K562 (cell line): Measurements from ENCODE around the gene CGA. TPM values are rescaled to one million over a fixed set of nuclear protein-coding genes. Genes with fewer than 3 reads are reported as not detected.
A peak's percentile ranks its signal among the peaks of the same experiment; 100 is the strongest.

Experiments used
- ATAC-seq: fragments of 200-7000 bp; cut with Tn5 transposase; 3 replicates; pipeline ENCODE4 v1.9.1; 2020; ENCODE audit warnings: moderate library complexity
- BruUV-seq: library from RNA; stranded (reverse); fragments of 400-500 nt; replicated peaks from 2 replicates; lab custom pipeline; 2021; lab: Mats Ljungman, UMichigan
- CTCF ChIA-PET: fragments of 300-600 bp; formaldehyde crosslinking; extraction: SDS; loops from one replicate; lab custom pipeline; 2021; ENCODE audit warnings: low intra/inter-chr PET ratio; lab: Yijun Ruan, JAX
- POLR2A ChIA-PET: fragments of 300-600, 350-650 bp; sonication (Branson Sonifier 250); formaldehyde crosslinking; extraction: SDS; loops from one replicate; lab custom pipeline; 2021; ENCODE audit warnings: antibody characterized with exemption, inconsistent platforms; lab: Yijun Ruan, JAX
- DNase-seq, 4 experiments: peaks; one replicate each; pipeline versions ENCODE4 v3.0.0 to v3.0.0-alpha.2; 2011 to 2018; ENCODE audit warnings: low spot score in 3 of 4, mixed read lengths in 3 of 4; ENCODE audit errors: extremely low read depth in 1 of 4
- FAIRE-seq: peaks from 2 replicates; lab custom pipeline; 2011; peaks lifted over from hg19 to GRCh38; lab: Jason Lieb, UNC
- H2AFZ ChIP-seq: 2 replicates; pipeline ENCODE4 v1.6.0; 2011; ENCODE audit warnings: low read depth, low read length, control low read depth, inconsistent platforms
- H3K27ac ChIP-seq: fragments of 200-600 bp; 3 replicates; pipeline ENCODE4 v1.8.0; 2011; ENCODE audit warnings: low read depth, mild to moderate bottlenecking, control low read depth, inconsistent platforms, low read length, moderate library complexity, mixed read lengths; ENCODE audit errors: extremely low read depth
- H3K27me3 ChIP-seq, 2 experiments: fragments of 300-600 bp in 1 of 2; 2 replicates in 1 of 2; 3 replicates in 1 of 2; pipeline versions ENCODE4 v1.6.0 to v1.8.0; 2011; ENCODE audit warnings: inconsistent platforms in 2 of 2, low read length in 2 of 2, mild to moderate bottlenecking in 1 of 2, mixed read lengths in 1 of 2, moderate library complexity in 1 of 2; ENCODE audit not compliant: control insufficient read depth in 2 of 2, insufficient read depth in 2 of 2
- H3K36me3 ChIP-seq: fragments of 300-600 bp; 3 replicates; pipeline ENCODE4 v1.8.0; 2011; ENCODE audit warnings: mild to moderate bottlenecking, low read length, inconsistent platforms; ENCODE audit not compliant: control insufficient read depth, insufficient read depth
- H3K4me1 ChIP-seq, 2 experiments: fragments of 200-600 bp in 1 of 2; replicated peaks in 1 of 2; 2 replicates in 1 of 2; 3 replicates in 1 of 2; pipeline versions ENCODE4 v1.5.1 to v1.8.0; 2011; ENCODE audit warnings: inconsistent platforms in 2 of 2, low read length in 2 of 2, mild to moderate bottlenecking in 1 of 2, mixed read lengths in 1 of 2, moderate library complexity in 1 of 2; ENCODE audit not compliant: control insufficient read depth in 2 of 2, insufficient read depth in 2 of 2
- H3K4me2 ChIP-seq: 2 replicates; pipeline ENCODE4 v1.6.1; 2011; ENCODE audit warnings: low read length, control low read depth, inconsistent platforms, mixed read lengths; ENCODE audit not compliant: insufficient read depth
- H3K4me3 ChIP-seq: fragments of 200-600 bp; sonication (generic), shearing (Covaris generic); 2 replicates; pipeline ENCODE4 v1.5.1; 2016; ENCODE audit warnings: control low read depth, inconsistent platforms
- H3K79me2 ChIP-seq: fragments of 200-600 bp; 3 replicates; pipeline ENCODE4 v1.8.0; 2011; ENCODE audit warnings: low read length, inconsistent platforms; ENCODE audit not compliant: control insufficient read depth, insufficient read depth
- H3K9ac ChIP-seq, 2 experiments: 2 replicates each; pipeline versions ENCODE4 v1.6.0 to v1.6.1; 2011; ENCODE audit warnings: low read depth in 2 of 2, low read length in 2 of 2, control low read depth in 1 of 2, inconsistent platforms in 1 of 2, mild to moderate bottlenecking in 1 of 2, mixed read lengths in 1 of 2; ENCODE audit not compliant: insufficient read depth in 1 of 2
- H3K9me1 ChIP-seq: one replicate; pipeline ENCODE4 v1.6.0; 2011; ENCODE audit warnings: inconsistent platforms, mild to moderate bottlenecking, low read length, moderate library complexity; ENCODE audit not compliant: control insufficient read depth, insufficient read depth
- H3K9me3 ChIP-seq: replicated peaks from 2 replicates; pipeline ENCODE4 v1.5.1; 2011; ENCODE audit warnings: low read depth, low read length, inconsistent platforms; ENCODE audit not compliant: control insufficient read depth, insufficient read depth
- H4K20me1 ChIP-seq: replicated peaks from 2 replicates; pipeline ENCODE4 v1.6.1; 2011; ENCODE audit warnings: low read length, inconsistent platforms, mixed read lengths; ENCODE audit not compliant: control insufficient read depth, insufficient read depth
- ARID3A ChIP-seq: IDR thresholded peaks from 2 replicates; pipeline ENCODE4 v1.6.1; 2012; ENCODE audit warnings: low read depth, low read length, improper control_type of control experiment, borderline replicate concordance
- CEBPB ChIP-seq: fragments of 450-650 bp; IDR thresholded peaks from 2 replicates; pipeline ENCODE4 v1.6.1; 2016; ENCODE audit warnings: missing genetic modification characterization, missing compliant biosample characterization
- CEBPG ChIP-seq, 3 experiments: fragments of 200-800 bp in 1 of 3; sonication (Bioruptor generic) in 1 of 3; sonication (generic) in 1 of 3; formaldehyde crosslinking in 1 of 3; IDR thresholded peaks in 2 of 3; conservative IDR thresholded peaks in 1 of 3; 2 replicates each; pipeline versions ENCODE4 v1.6.1 to v1.8.0; 2016 to 2022; ENCODE audit warnings: missing compliant biosample characterization in 2 of 3, missing genetic modification characterization in 2 of 3, mild to moderate bottlenecking in 1 of 3, missing genetic modification reagents in 1 of 3
- IRF9 ChIP-seq: fragments of 450-650 bp; IDR thresholded peaks from 2 replicates; pipeline ENCODE4 v1.6.1; 2016; ENCODE audit warnings: missing biosample characterization, missing genetic modification characterization
- NELFE ChIP-seq: IDR thresholded peaks from 2 replicates; pipeline ENCODE4 v1.6.1; 2011; ENCODE audit warnings: mild to moderate bottlenecking; ENCODE audit not compliant: insufficient read depth, insufficient read length
- SMAD4 ChIP-seq: fragments of 250-450 bp; sonication (Bioruptor Pico); conservative IDR thresholded peaks from 2 replicates; pipeline ENCODE4 v1.8.0; 2021; ENCODE audit warnings: inconsistent platforms, mild to moderate bottlenecking, moderate library complexity
- SNAPC5 ChIP-seq: fragments of 250-450 bp; sonication (Bioruptor Pico); IDR thresholded peaks from 2 replicates; pipeline ENCODE4 v1.8.0; 2021; ENCODE audit warnings: moderate library complexity, mild to moderate bottlenecking, inconsistent platforms
- ZBTB33 ChIP-seq: sonication (generic); formaldehyde crosslinking; IDR thresholded peaks from 2 replicates; pipeline ENCODE4 v1.8.1; 2023; ENCODE audit warnings: mild to moderate bottlenecking, missing genetic modification reagents
- WGBS: fragments of 100-300 bp; shearing (Covaris generic); methylation state at CpG from one replicate; pipeline ENCODE4 v1.1.6; 2016; ENCODE audit warnings: low coverage, mixed read lengths; ENCODE audit not compliant: insufficient coverage; ENCODE audit errors: missing lambda C conversion rate; 5-methylcytosine and 5-hydroxymethylcytosine counted together
- in situ Hi-C: fragments of 300-500 bp; cut with MboI; formaldehyde crosslinking; loops from 4 replicates; pipeline ENCODE4 v1.15.0; 2018; ENCODE audit warnings: inconsistent platforms, mixed read lengths
- intact Hi-C: fragments of 100-400 bp; cut with micrococcal nuclease; formaldehyde crosslinking; loops from 2 replicates; pipeline ENCODE4 v1.14.2; 2022
- polyA plus RNA-seq, 8 experiments: library from polyadenylated mRNA; depleted of rRNA in 4 of 8; stranded (reverse) in 5 of 8; unstranded in 3 of 8; fragments of >200 nt; fragmentation: Nextera tagmentation in 2 of 8; fragmentation: Illumina TruSeq in 1 of 8; extraction: Ambion mirVana in 2 of 8; extraction: Trizol in 1 of 8; gene quantifications; 2 replicates each; pipeline versions ENCODE4 v1.2.1 to v1.2.3, GENCODE V29; 2011 to 2014; ENCODE audit warnings: inconsistent platforms in 1 of 8, missing spikeins in 1 of 8
- total RNA-seq, 7 experiments: library from RNA; depleted of rRNA in 6 of 7; stranded (reverse); fragments of >200 nt in 6 of 7; fragmentation: Illumina TruSeq in 2 of 7; extraction: Trizol in 2 of 7; gene quantifications; 2 replicates each; pipeline versions ENCODE4 v1.2.1 to v1.2.3, GENCODE V29; 2011 to 2021; ENCODE audit warnings: low replicate concordance in 1 of 7

The CGA gene
- total and polyA plus RNA-seq, 9 of the 15 experiments (the other 6 are each of a cell fraction or from before 2014, with no cell fraction given): 0.13 to 0.24 TPM; not detected in 7

- TF ChIP-seq ARID3A: no peak
These were observed 24.2 kb downstream of the CGA start (continued) for GRCh38 chr6:87070741-87071140.

- DNase-seq (no peak), FAIRE-seq (no peak), ATAC-seq (peak; percentile 51; the same call in 2 of the 3 replicates)
- 10% methylated on average over 3 of the region's 3 CpGs for WGBS
- Histone ChIP-seq H3K4me2 (no peak overlapping the region), H3K27me3 (no peaks in the 10 kb centered on the region), H3K36me3 (no peaks in the 10 kb centered on the region), H4K20me1 (no peaks in the 10 kb centered on the region), H3K9me3 (no peaks in the 10 kb centered on the region), H2AFZ (peak overlapping the region; percentile 22; the same call in 1 of the 2 replicates), H3K4me3 (no peak overlapping the region), H3K27ac (no peak overlapping the region), H3K4me1 (no peaks in the 10 kb centered on the region; a peak in 1 of 5 replicates), H3K9ac (no peak overlapping the region), H3K79me2 (no peaks in the 10 kb centered on the region), H3K9me1 (no peaks in the 10 kb centered on the region)
- in situ Hi-C loops: loop anchor here (10.0 kb wide), 1 partner anchor 326 kb away; no protein-coding TSS in a partner anchor
- ChIA-PET POLR2A (interaction anchor here (0.6 to 1.3 kb wide), 2 partner anchors 10 to 99 kb away, joined by 3 to 5 read pairs; no protein-coding TSS in a partner anchor), CTCF (no interaction called here)
- BruUV-seq: no TSS peak
- intact Hi-C loops: loop anchor here (5.0 kb wide), 1 partner anchor 254 kb away; the partner anchor contains the start of gene SMIM8
- TF ChIP-seq IRF9 (tag) (peak; percentile 49; the same call in 1 of the 2 replicates), CEBPB (tag) (peak; percentile 79), NELFE (no peak), CEBPG (CRISPR knock-in tag; IDR thresholded peaks at IDR 0.05) (no peak), CEBPG (tag; conservative IDR thresholded peaks at IDR 0.05 in 1 of 2, IDR thresholded peaks at IDR 0.05 in 1 of 2) (peak; percentile 55 to 77), ZBTB33 (CRISPR knock-in tag) (no peak), SNAPC5 (CRISPR knock-in tag) (no peak), SMAD4 (CRISPR knock-in tag) (no peak)
These were observed 26.1 kb downstream of the CGA start for GRCh38 chr6:87068795-87069194.
